ENCODE measurements around the gene TBL1XR1. TPM values are rescaled to one million over a fixed set of nuclear protein-coding genes. Genes with fewer than 3 reads are reported as not detected.

TBL1XR1 gene
- total and polyA plus RNA-seq, 7 experiments from 2014 or later = 20.8 to 173 (median 107) TPM

- DNase-seq = no peak
- Mint-ChIP-seq H3K9me3 (no peaks in the 10 kb centered on the region), H3K36me3 (peaks cover 7 to 31% (median 21%) of the 10 kb centered on the region in 5 donors), H3K4me1 (peaks cover 0 to 29% (median 22%) of the 10 kb centered on the region in 7 donors), H3K27ac (peak overlapping the region in 3 of 9 donors; percentile 17 to 66 (median 37)), H3K27me3 (no peaks in the 10 kb centered on the region), H3K4me3 (no peak overlapping the region)
- H3K27me3 ChIP-seq (ENCODE audit: control insufficient read depth in 2 of 2, insufficient read depth in 2 of 2, low read length in 2 of 2) = no peaks in the 10 kb centered on the region
- H3K4me1 ChIP-seq (ENCODE audit: control insufficient read depth in 2 of 2, insufficient read depth in 2 of 2, low read length in 2 of 2) = peaks cover 0 to 6% of the 10 kb centered on the region in 2 donors
- no peak overlapping the region for H3K4me3 ChIP-seq (ENCODE audit: low read length)
- intact Hi-C loops (cut with micrococcal nuclease) = loop anchor here (1.0 to 10.0 kb wide), 16 partner anchors 144 to 1334 kb away; partner anchors contain the start of gene TBL1XR1 (in 1 of the 2)
- H3K36me3 ChIP-seq (ENCODE audit: control insufficient read depth in 2 of 3, insufficient read depth in 3 of 3, low read length in 3 of 3) = peaks cover 8 to 36% (median 13%) of the 10 kb centered on the region in 3 experiments
- H3K27ac ChIP-seq (ENCODE audit: low read depth, low read length) = no peak overlapping the region
- no peaks in the 10 kb centered on the region for H3K9me3 ChIP-seq (ENCODE audit: control insufficient read depth in 2 of 3, low read length in 3 of 3)
- ChIA-PET POLR2A (interaction anchor here (0.6 to 3.8 kb wide), 6 partner anchors 10 to 396 kb away, joined by 3 to 30 read pairs (median 4); partner anchors contain the start of gene TBL1XR1), CTCF (interaction anchor here (0.9 to 2.8 kb wide), 8 partner anchors 146 to 1975 kb away, joined by 3 to 18 read pairs (median 4); partner anchors contain the start of gene TBL1XR1)
- no peak for ATAC-seq
Measured at GRCh38 chr3:177051411-177051810, 145.9 kb downstream of the TBL1XR1 start.

GRCh38 chr3:177050501-177051237 is 146.6 kb downstream of the TBL1XR1 start:
- H3K9me3 Mint-ChIP-seq = no peaks in the 10 kb centered on the region
- Histone ChIP-seq H3K9me3 (ENCODE audit: control insufficient read depth in 2 of 3, low read length in 3 of 3) (no peaks in the 10 kb centered on the region), H3K4me1 (ENCODE audit: control insufficient read depth in 2 of 2, insufficient read depth in 2 of 2, low read length in 2 of 2) (peaks cover 0 to 6% of the 10 kb centered on the region in 2 donors), H3K36me3 (ENCODE audit: control insufficient read depth in 2 of 3, insufficient read depth in 3 of 3, low read length in 3 of 3) (peaks cover 8 to 43% (median 18%) of the 10 kb centered on the region in 3 experiments), H3K27ac (ENCODE audit: low read depth, low read length) (no peak overlapping the region), H3K27me3 (ENCODE audit: control insufficient read depth in 2 of 2, insufficient read depth in 2 of 2, low read length in 2 of 2) (no peaks in the 10 kb centered on the region), H3K4me3 (ENCODE audit: low read length) (no peak overlapping the region)
- intact Hi-C loops (cut with micrococcal nuclease) = loop anchor here (1.0 to 10.0 kb wide), 18 partner anchors 9 to 1335 kb away; partner anchors contain the start of gene TBL1XR1 (in 1 of the 2)
- peak overlapping the region in 4 of 9 donors; percentile 17 to 56 (median 32) for H3K27ac Mint-ChIP-seq
- H3K4me3 Mint-ChIP-seq = no peak overlapping the region
- H3K36me3 Mint-ChIP-seq = peaks cover 7 to 35% (median 25%) of the 10 kb centered on the region in 5 donors
- DNase-seq (peak in 7 of 9 donors; percentile 35 to 67 (median 52)), ATAC-seq (peak; percentile 87)
- no peaks in the 10 kb centered on the region for H3K27me3 Mint-ChIP-seq
- H3K4me1 Mint-ChIP-seq = peaks cover 0 to 23% (median 18%) of the 10 kb centered on the region in 7 donors
- ChIA-PET CTCF (interaction anchor here (0.5 to 2.8 kb wide), 12 partner anchors 133 to 1976 kb away, joined by 3 to 18 read pairs (median 4); partner anchors contain the start of gene TBL1XR1), POLR2A (interaction anchor here (0.6 to 3.8 kb wide), 5 partner anchors 146 to 397 kb away, joined by 3 to 30 read pairs (median 5); partner anchors contain the start of gene TBL1XR1)

- no peak overlapping the region for H3K27ac Mint-ChIP-seq
- no peak for ATAC-seq
- intact Hi-C loops (cut with micrococcal nuclease) = no loop called here
Measured at GRCh38 chr3:177045767-177046166, 151.5 kb downstream of the TBL1XR1 start.

GRCh38 chr3:177045222-177045621 is 152.1 kb downstream of the TBL1XR1 start:
- Mint-ChIP-seq H3K9me3 (peaks cover 0 to 4% (median 0%) of the 10 kb centered on the region in 11 donors), H3K27me3 (no peaks in the 10 kb centered on the region), H3K27ac (no peak overlapping the region), H3K4me3 (no peak overlapping the region), H3K4me1 (peaks cover 11 to 35% (median 25%) of the 10 kb centered on the region in 7 donors), H3K36me3 (peaks cover 29 to 73% (median 60%) of the 10 kb centered on the region in 5 donors)
- DNase-seq (no peak), ATAC-seq (no peak)
- H3K4me3 ChIP-seq (ENCODE audit: low read length) = no peak overlapping the region
- no peaks in the 10 kb centered on the region for H3K27me3 ChIP-seq (ENCODE audit: control insufficient read depth in 2 of 2, insufficient read depth in 2 of 2, low read length in 2 of 2)
- intact Hi-C loops (cut with micrococcal nuclease) = no loop called here
- peaks cover 8 to 61% (median 18%) of the 10 kb centered on the region in 3 experiments for H3K36me3 ChIP-seq (ENCODE audit: control insufficient read depth in 2 of 3, insufficient read depth in 3 of 3, low read length in 3 of 3)
- POLR2A ChIA-PET = interaction anchor here (1.4 kb wide), 1 partner anchor 315 kb away, joined by 3 read pairs; no protein-coding TSS in a partner anchor
- no peaks in the 10 kb centered on the region for H3K4me1 ChIP-seq (ENCODE audit: control insufficient read depth in 2 of 2, insufficient read depth in 2 of 2, low read length in 2 of 2)
- H3K27ac ChIP-seq (ENCODE audit: low read depth, low read length) = no peak overlapping the region
- no peaks in the 10 kb centered on the region for H3K9me3 ChIP-seq (ENCODE audit: control insufficient read depth in 2 of 3, low read length in 3 of 3)
- CTCF ChIA-PET = interaction anchor here (0.6 kb wide), 1 partner anchor 134 kb away, joined by 3 read pairs; no protein-coding TSS in a partner anchor

More at GRCh38 chr3:177045767-177046166, 151.5 kb downstream of the TBL1XR1 start:
- Histone ChIP-seq H3K27me3 (ENCODE audit: control insufficient read depth in 2 of 2, insufficient read depth in 2 of 2, low read length in 2 of 2) (no peaks in the 10 kb centered on the region), H3K9me3 (ENCODE audit: control insufficient read depth in 2 of 3, low read length in 3 of 3) (no peaks in the 10 kb centered on the region), H3K4me1 (ENCODE audit: control insufficient read depth in 2 of 2, insufficient read depth in 2 of 2, low read length in 2 of 2) (peaks cover 0 to 3% of the 10 kb centered on the region in 2 donors), H3K27ac (ENCODE audit: low read depth, low read length) (no peak overlapping the region), H3K36me3 (ENCODE audit: control insufficient read depth in 2 of 3, insufficient read depth in 3 of 3, low read length in 3 of 3) (peaks cover 8 to 61% (median 18%) of the 10 kb centered on the region in 3 experiments), H3K4me3 (ENCODE audit: low read length) (no peak overlapping the region)
- Mint-ChIP-seq H3K4me1 (peaks cover 9 to 32% (median 24%) of the 10 kb centered on the region in 7 donors), H3K9me3 (peaks cover 0 to 4% (median 0%) of the 10 kb centered on the region in 11 donors), H3K36me3 (peaks cover 29 to 74% (median 60%) of the 10 kb centered on the region in 5 donors), H3K27me3 (no peaks in the 10 kb centered on the region), H3K4me3 (no peak overlapping the region)
- ChIA-PET CTCF (no interaction called here), POLR2A (interaction anchor here (1.4 kb wide), 1 partner anchor 315 kb away, joined by 3 read pairs; no protein-coding TSS in a partner anchor)
- no peak for DNase-seq

- H3K27me3 ChIP-seq (ENCODE audit: control insufficient read depth in 2 of 2, insufficient read depth in 2 of 2, low read length in 2 of 2) = no peaks in the 10 kb centered on the region
- peaks cover 6 to 48% (median 13%) of the 10 kb centered on the region in 3 experiments for H3K36me3 ChIP-seq (ENCODE audit: control insufficient read depth in 2 of 3, insufficient read depth in 3 of 3, low read length in 3 of 3)
- Mint-ChIP-seq H3K4me1 (peaks cover 13 to 41% (median 29%) of the 10 kb centered on the region in 7 donors), H3K36me3 (peaks cover 32 to 70% (median 59%) of the 10 kb centered on the region in 5 donors), H3K27ac (peak overlapping the region in 3 of 9 donors; percentile 27 to 59 (median 59)), H3K4me3 (peak overlapping the region in 1 of 10 donors; percentile 46), H3K27me3 (no peaks in the 10 kb centered on the region), H3K9me3 (peaks cover 0 to 4% (median 0%) of the 10 kb centered on the region in 11 donors)
- H3K4me3 ChIP-seq (ENCODE audit: low read length) = no peak overlapping the region
- H3K4me1 ChIP-seq (ENCODE audit: control insufficient read depth in 2 of 2, insufficient read depth in 2 of 2, low read length in 2 of 2) = no peaks in the 10 kb centered on the region
- POLR2A ChIA-PET = no interaction called here
- CTCF ChIA-PET = no interaction called here
- no peak for DNase-seq
- no peak overlapping the region for H3K27ac ChIP-seq (ENCODE audit: low read depth, low read length)
- intact Hi-C loops (cut with micrococcal nuclease) = no loop called here
- H3K9me3 ChIP-seq (ENCODE audit: control insufficient read depth in 2 of 3, low read length in 3 of 3) = no peaks in the 10 kb centered on the region
- ATAC-seq = no peak
Measured at GRCh38 chr3:177041730-177042551, 155.3 kb downstream of the TBL1XR1 start.

All from naive thymus-derived CD4-positive, alpha-beta T cell (primary cell).